ENCODE measurements around the gene HDAC4.

- TF ChIP-seq, protein P1, sequence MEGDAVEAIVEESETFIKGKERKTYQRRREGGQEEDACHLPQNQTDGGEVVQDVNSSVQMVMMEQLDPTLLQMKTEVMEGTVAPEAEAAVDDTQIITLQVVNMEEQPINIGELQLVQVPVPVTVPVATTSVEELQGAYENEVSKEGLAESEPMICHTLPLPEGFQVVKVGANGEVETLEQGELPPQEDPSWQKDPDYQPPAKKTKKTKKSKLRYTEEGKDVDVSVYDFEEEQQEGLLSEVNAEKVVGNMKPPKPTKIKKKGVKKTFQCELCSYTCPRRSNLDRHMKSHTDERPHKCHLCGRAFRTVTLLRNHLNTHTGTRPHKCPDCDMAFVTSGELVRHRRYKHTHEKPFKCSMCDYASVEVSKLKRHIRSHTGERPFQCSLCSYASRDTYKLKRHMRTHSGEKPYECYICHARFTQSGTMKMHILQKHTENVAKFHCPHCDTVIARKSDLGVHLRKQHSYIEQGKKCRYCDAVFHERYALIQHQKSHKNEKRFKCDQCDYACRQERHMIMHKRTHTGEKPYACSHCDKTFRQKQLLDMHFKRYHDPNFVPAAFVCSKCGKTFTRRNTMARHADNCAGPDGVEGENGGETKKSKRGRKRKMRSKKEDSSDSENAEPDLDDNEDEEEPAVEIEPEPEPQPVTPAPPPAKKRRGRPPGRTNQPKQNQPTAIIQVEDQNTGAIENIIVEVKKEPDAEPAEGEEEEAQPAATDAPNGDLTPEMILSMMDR (conservative IDR thresholded peaks at IDR 0.05; ENCODE audit: low read length) = no peak
- TF ChIP-seq EZH2phosphoT487 (IDR thresholded peaks at IDR 0.05; ENCODE audit: borderline replicate concordance) = no peak
Observed at GRCh38 chr2:239302083-239302807, 98.6 kb downstream of the HDAC4 start.

Data from Loucy (cell line).